ENCODE data around the gene ATP11A.

DNA sequence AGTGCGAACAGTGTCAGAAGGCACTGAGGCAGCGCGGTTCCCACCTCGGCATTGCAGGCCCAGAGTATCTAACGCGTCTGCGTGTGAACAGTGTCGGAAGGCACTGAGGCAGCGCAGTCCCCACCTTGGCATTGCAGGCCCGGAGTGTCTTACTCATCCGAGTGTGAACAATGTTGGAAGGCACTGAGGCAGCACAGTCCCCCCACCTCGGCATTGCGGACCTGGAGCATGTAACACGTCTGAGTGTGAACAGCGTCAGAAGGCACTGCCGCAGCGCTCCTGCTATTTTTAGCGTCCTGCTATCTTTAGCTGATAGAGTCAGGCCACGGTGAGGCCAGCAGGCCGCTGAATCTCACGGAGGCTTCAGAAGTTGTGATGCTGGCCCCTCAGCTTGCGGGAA, 39.6 kb downstream of the ATP11A start:
- TF ChIP-seq, protein P1, sequence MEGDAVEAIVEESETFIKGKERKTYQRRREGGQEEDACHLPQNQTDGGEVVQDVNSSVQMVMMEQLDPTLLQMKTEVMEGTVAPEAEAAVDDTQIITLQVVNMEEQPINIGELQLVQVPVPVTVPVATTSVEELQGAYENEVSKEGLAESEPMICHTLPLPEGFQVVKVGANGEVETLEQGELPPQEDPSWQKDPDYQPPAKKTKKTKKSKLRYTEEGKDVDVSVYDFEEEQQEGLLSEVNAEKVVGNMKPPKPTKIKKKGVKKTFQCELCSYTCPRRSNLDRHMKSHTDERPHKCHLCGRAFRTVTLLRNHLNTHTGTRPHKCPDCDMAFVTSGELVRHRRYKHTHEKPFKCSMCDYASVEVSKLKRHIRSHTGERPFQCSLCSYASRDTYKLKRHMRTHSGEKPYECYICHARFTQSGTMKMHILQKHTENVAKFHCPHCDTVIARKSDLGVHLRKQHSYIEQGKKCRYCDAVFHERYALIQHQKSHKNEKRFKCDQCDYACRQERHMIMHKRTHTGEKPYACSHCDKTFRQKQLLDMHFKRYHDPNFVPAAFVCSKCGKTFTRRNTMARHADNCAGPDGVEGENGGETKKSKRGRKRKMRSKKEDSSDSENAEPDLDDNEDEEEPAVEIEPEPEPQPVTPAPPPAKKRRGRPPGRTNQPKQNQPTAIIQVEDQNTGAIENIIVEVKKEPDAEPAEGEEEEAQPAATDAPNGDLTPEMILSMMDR (IDR thresholded peaks at IDR 0.05 in 2 of 3, conservative IDR thresholded peaks at IDR 0.05 in 1 of 3; ENCODE audit: borderline replicate concordance in 1 of 3, insufficient read depth in 1 of 3, low read depth in 2 of 3, low read length in 2 of 3), result no peak
- TF ChIP-seq, protein P2, sequence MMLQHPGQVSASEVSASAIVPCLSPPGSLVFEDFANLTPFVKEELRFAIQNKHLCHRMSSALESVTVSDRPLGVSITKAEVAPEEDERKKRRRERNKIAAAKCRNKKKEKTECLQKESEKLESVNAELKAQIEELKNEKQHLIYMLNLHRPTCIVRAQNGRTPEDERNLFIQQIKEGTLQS (IDR thresholded peaks at IDR 0.05), result no peak
- TF ChIP-seq RAD21 (IDR thresholded peaks at IDR 0.05; ENCODE audit: low read depth), result no peak

All from HCT116 (cell line).